K562 (cell line): Measurements from ENCODE around the gene C1QBP. TPM values are rescaled to one million over a fixed set of nuclear protein-coding genes. Genes with fewer than 3 reads are reported as not detected.

Experiments used
- BHLHE40 ChIP-seq: IDR thresholded peaks from 2 replicates; pipeline ENCODE4 v1.6.1; 2011; ENCODE audit warnings: low read length, improper control_type of control experiment
- CBX3 ChIP-seq, 2 experiments: IDR thresholded peaks; 1 replicate in 1 of 2; 2 replicates in 1 of 2; pipeline ENCODE4 v1.6.1; 2012; ENCODE audit warnings: inconsistent platforms in 2 of 2, low read length in 2 of 2, borderline replicate concordance in 1 of 2, control low read depth in 1 of 2
- KLF16 ChIP-seq: IDR thresholded peaks from 2 replicates; pipeline ENCODE4 v1.6.1; 2016; ENCODE audit warnings: antibody characterized with exemption
- MYBL2 ChIP-seq, 2 experiments: fragments of 450-650 bp in 1 of 2; sonication (generic) in 1 of 2; formaldehyde crosslinking in 1 of 2; IDR thresholded peaks; 2 replicates each; pipeline versions ENCODE4 v1.6.1 to v1.8.1; 2017 to 2022; ENCODE audit warnings: borderline replicate concordance in 1 of 2, inconsistent platforms in 1 of 2, low read depth in 1 of 2, mild to moderate bottlenecking in 1 of 2, missing genetic modification reagents in 1 of 2, moderate library complexity in 1 of 2
- POLR3A ChIP-seq: IDR thresholded peaks from 2 replicates; pipeline ENCODE4 v1.6.1; 2011; ENCODE audit warnings: borderline replicate concordance, mild to moderate bottlenecking, moderate library complexity; ENCODE audit not compliant: insufficient read length, insufficient read depth; ENCODE audit errors: extremely low read depth
- TEAD4 ChIP-seq, 2 experiments: sonication (generic) in 1 of 2; formaldehyde crosslinking in 1 of 2; IDR thresholded peaks; 2 replicates each; pipeline versions ENCODE4 v1.6.1 to v1.8.0; 2012 to 2022; ENCODE audit warnings: borderline replicate concordance in 1 of 2, inconsistent platforms in 1 of 2, low read length in 1 of 2, mild to moderate bottlenecking in 1 of 2, missing genetic modification reagents in 1 of 2
- ZKSCAN3 ChIP-seq: fragments of 250-450 bp; sonication (Bioruptor Pico); IDR thresholded peaks from 2 replicates; pipeline ENCODE4 v1.4.0; 2020
- ZNF592 ChIP-seq: fragments of 450-650 bp; IDR thresholded peaks from 2 replicates; pipeline ENCODE4 v1.6.1; 2017; ENCODE audit warnings: antibody characterized with exemption, mild to moderate bottlenecking
- polyA plus RNA-seq, 8 experiments: library from polyadenylated mRNA; depleted of rRNA in 4 of 8; stranded (reverse) in 5 of 8; unstranded in 3 of 8; fragments of >200 nt; fragmentation: Nextera tagmentation in 2 of 8; fragmentation: Illumina TruSeq in 1 of 8; extraction: Ambion mirVana in 2 of 8; extraction: Trizol in 1 of 8; gene quantifications; 2 replicates each; pipeline versions ENCODE4 v1.2.1 to v1.2.3, GENCODE V29; 2011 to 2014; ENCODE audit warnings: inconsistent platforms in 1 of 8, missing spikeins in 1 of 8
- total RNA-seq, 7 experiments: library from RNA; depleted of rRNA in 6 of 7; stranded (reverse); fragments of >200 nt in 6 of 7; fragmentation: Illumina TruSeq in 2 of 7; extraction: Trizol in 2 of 7; gene quantifications; 2 replicates each; pipeline versions ENCODE4 v1.2.1 to v1.2.3, GENCODE V29; 2011 to 2021; ENCODE audit warnings: low replicate concordance in 1 of 7

The C1QBP gene
- total and polyA plus RNA-seq, 9 of the 15 experiments (the other 6 are each of a cell fraction or from before 2014, with no cell fraction given): 90.7 to 665 (median 414) TPM

DNA sequence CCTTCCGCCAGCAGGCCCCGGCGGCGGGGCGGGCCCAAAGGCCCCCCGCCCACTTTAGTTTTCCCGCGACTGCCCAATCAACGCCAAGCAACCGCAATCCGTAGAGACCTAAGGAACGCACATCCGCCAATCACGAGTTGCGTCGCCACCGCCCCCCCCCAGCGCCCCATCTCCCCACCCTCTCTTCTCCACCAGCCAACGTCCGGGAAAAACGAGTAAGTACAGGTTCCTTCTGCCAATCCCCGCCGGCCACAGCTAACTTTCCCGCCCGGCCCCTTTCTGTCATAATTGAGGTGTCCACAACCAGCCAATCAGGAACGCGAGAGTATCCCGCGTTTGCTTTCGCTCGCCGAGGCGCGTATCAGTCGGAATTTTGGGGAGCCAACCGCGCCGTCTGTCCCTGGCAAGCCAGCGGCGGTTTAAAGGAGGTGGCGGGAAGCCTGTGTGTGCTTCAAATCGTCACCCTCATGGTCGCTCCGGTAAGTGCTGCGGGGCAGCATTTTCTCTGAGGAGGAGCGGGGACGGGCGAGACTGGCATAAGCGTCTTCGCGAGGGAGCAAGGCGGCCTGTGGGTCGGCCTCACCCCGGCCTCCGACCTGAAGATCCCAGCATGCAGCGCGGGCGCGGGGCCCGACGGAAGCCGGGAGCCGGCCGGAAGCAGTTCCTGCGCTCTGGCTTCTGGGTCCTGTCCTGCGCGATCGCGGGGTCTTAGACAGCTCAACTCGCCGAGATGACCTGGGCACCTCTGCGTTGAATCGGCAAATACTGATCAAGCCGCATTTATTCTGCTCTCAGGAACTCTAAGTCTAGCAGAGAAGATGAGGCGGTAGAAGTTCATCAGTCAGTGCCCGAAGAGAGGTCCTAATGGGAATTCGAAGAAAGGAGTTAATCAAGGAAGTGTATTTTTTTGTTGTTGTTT, 47.5 kb upstream of the C1QBP start, which contains the start of gene MIS12 (continued):
- TF ChIP-seq ZNF592 (peak; percentile 22; the same call in 1 of the 2 replicates), POLR3A (no peak), MYBL2 (IDR thresholded peaks at IDR 0.05; ENCODE audit: low read depth) (0 out of 2 replicates have a peak, but pooled peaks have one; percentile 8), MYBL2 (CRISPR knock-in tag; IDR thresholded peaks at IDR 0.05; ENCODE audit: borderline replicate concordance) (no peak), KLF16 (peak; percentile 64), CBX3 (IDR thresholded peaks at IDR 0.05; ENCODE audit: borderline replicate concordance in 1 of 2, low read length in 2 of 2) (peak in 1 of 2 experiments; percentile 75; a peak in 1 of 3 replicates), BHLHE40 (0 out of 2 replicates have a peak, but pooled peaks have one; percentile 2), ZKSCAN3 (CRISPR knock-in tag) (no peak), TEAD4 (IDR thresholded peaks at IDR 0.05; ENCODE audit: low read length) (peak; percentile 48; the same call in 1 of the 2 replicates), TEAD4 (CRISPR knock-in tag; IDR thresholded peaks at IDR 0.05; ENCODE audit: borderline replicate concordance) (no peak)
